GM21717 (cell line): Measurements from ENCODE around the gene BRI3.

ENCODE experiments used
- ATAC-seq: cut with Tn5 transposase; IDR thresholded peaks from one replicate; pipeline ENCODE4 v1.9.1; 2021; ENCODE audit warnings: mild to moderate bottlenecking, moderate library complexity; ENCODE audit not compliant: unreplicated experiment

BRI3 gene

DNA sequence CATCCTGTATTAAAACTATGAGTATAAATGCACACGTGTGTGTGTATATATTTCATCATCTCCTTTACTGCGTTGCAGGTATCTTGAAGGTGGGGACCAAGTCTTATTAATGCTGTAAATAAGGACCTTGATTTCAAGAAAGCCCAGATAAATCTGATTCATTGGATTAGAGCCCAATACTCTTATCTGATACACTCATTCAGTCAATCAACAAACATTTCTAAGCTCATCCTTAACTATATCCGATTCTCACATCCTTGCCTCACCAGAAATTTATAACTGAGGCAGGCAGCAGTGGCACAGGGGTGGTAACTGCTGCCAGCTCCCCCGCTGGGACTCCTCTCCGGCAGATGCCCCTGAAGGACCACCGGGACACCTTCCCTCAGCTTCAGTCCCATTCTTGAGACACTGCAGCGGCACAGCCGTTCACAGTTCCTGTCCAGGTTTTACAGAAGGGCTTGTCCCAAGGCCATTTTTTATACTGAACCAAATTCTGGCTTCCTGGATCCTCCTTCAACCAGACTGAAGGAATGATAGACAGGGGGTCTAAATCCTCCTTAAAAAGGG lies 54.0 kb downstream of the BRI3 start:
- ATAC-seq = no peak

DNA sequence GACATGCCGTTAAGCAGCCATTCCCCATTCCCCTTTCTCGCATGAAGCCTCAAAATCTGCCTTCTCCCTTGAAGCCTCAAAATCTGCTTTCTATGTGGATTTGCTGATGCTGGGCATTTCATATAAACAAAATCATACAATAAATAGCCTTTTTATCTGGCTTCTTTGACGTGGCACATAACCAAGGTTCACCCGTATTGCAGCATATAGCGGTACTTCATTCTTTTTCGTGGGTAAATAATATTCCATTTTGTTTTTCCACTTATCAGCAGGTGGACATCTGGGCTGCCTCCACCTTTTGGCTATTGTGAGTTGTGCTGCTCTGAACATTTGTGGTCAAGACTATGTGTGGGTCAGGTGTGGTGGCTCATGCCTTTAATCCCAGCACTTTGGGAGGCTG lies 57.0 kb downstream of the BRI3 start:
- ATAC-seq = no peak

DNA sequence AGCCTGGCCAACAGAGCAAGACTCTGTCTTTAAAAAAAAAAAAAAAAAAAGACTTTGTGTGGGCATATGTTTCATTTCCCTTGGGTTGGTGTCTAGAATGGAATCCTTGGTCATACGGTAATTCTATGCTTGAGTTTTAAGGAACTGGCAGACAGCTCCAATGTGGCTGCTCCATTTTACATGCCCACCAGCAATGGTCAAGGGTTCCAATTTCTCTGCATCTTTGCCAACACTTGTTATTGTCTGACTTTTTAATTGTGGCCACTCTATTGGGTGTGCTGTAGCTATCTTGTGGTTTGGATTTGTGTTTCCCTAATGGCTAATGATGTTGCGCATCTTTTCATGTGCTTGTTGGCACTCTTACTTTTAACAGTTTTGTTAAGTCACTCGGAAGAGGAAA lies 57.6 kb downstream of the BRI3 start:
- no peak for ATAC-seq

DNA sequence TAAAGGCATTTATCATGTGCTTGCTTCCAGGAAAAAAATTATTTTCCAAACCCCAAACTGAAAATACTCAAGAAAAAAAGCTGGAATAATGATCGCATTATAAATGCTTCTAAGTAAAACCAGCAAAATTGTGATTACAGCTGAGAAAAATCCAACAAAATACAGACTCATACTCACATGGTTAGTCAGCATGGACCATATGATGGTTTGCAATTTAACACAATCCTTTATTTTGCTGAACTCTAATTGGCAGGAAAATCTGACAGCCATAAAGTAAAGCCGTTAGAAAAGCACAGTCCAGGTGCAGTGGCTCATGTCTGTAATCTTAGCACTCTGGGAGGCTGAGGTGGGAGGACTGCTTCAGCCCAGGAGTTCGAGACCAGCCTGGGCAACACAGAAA lies 59.6 kb downstream of the BRI3 start:
- no peak for ATAC-seq
